Measurements from ENCODE around the gene LMOD3.
A peak's percentile ranks its signal among the peaks of the same experiment; 100 is the strongest.

Gene LMOD3

GRCh38 chr3:69121950-69122349 is 445 bp downstream of the LMOD3 start:
- DNase-seq (ENCODE audit: low spot score): no peak

GRCh38 chr3:69121513-69121912 is 882 bp downstream of the LMOD3 start:
- DNase-seq (ENCODE audit: low spot score): no peak

GRCh38 chr3:69120879-69121464 is 1.4 kb downstream of the LMOD3 start:
- DNase-seq (ENCODE audit: low spot score): peak; percentile 72

GRCh38 chr3:69119681-69120080 is 2.7 kb downstream of the LMOD3 start:
- DNase-seq (ENCODE audit: low spot score): no peak

- DNase-seq (ENCODE audit: low spot score): no peak
These were observed 3.3 kb downstream of the LMOD3 start for GRCh38 chr3:69119138-69119537.

- DNase-seq (ENCODE audit: low spot score): no peak
These were observed 3.8 kb downstream of the LMOD3 start for GRCh38 chr3:69118555-69118954.

- peak; percentile 31 for DNase-seq (ENCODE audit: low spot score)
These were observed 5.5 kb downstream of the LMOD3 start for GRCh38 chr3:69116897-69117296.

- DNase-seq (ENCODE audit: low spot score): no peak
These were observed 6.2 kb downstream of the LMOD3 start for GRCh38 chr3:69116162-69116561.

- no peak for DNase-seq (ENCODE audit: low spot score)
These were observed 6.7 kb downstream of the LMOD3 start for GRCh38 chr3:69115731-69116130.

- DNase-seq (ENCODE audit: low spot score): no peak
These were observed 8.9 kb downstream of the LMOD3 start for GRCh38 chr3:69113536-69113935.

GRCh38 chr3:69110941-69111546 is 11.4 kb downstream of the LMOD3 start:
- no peak for DNase-seq (ENCODE audit: low spot score)

- no peak for DNase-seq (ENCODE audit: low spot score)
These were observed 13.6 kb downstream of the LMOD3 start for GRCh38 chr3:69108811-69109210.

GRCh38 chr3:69107841-69108240 is 14.6 kb downstream of the LMOD3 start:
- no peak for DNase-seq (ENCODE audit: low spot score)

GRCh38 chr3:69105320-69105719 is 17.1 kb downstream of the LMOD3 start:
- no peak for DNase-seq (ENCODE audit: low spot score)

GRCh38 chr3:69104586-69104985 is 17.8 kb downstream of the LMOD3 start:
- DNase-seq (ENCODE audit: low spot score): no peak

GRCh38 chr3:69103123-69103522 is 19.3 kb downstream of the LMOD3 start:
- no peak for DNase-seq (ENCODE audit: low spot score)

GRCh38 chr3:69102384-69102783 is 20.0 kb downstream of the LMOD3 start:
- DNase-seq (ENCODE audit: low spot score): no peak

- DNase-seq (ENCODE audit: low spot score): no peak
These were observed 22.8 kb downstream of the LMOD3 start for GRCh38 chr3:69099576-69099975.

- DNase-seq (ENCODE audit: low spot score): no peak
These were observed 24.8 kb downstream of the LMOD3 start for GRCh38 chr3:69097407-69098086.

- DNase-seq (ENCODE audit: low spot score): no peak
These were observed 26.1 kb downstream of the LMOD3 start for GRCh38 chr3:69096299-69096698.

- no peak for DNase-seq (ENCODE audit: low spot score)
These were observed 26.8 kb downstream of the LMOD3 start for GRCh38 chr3:69095636-69096035.

- DNase-seq (ENCODE audit: low spot score): no peak
These were observed 27.8 kb downstream of the LMOD3 start for GRCh38 chr3:69094467-69095205.

GRCh38 chr3:69092030-69092516 is 30.3 kb downstream of the LMOD3 start:
- DNase-seq (ENCODE audit: low spot score): no peak
